HG02759 (cell line): ENCODE measurements around the gene GPER1.
"Not testable (repeated sequence)": the region's sequence is repeated elsewhere in the genome, so short reads cannot be mapped to it uniquely, and the experiment has no call there.

Experiments
- ATAC-seq: cut with Tn5 transposase; IDR thresholded peaks from one replicate; pipeline ENCODE4 v1.9.1; 2021; ENCODE audit warnings: mild to moderate bottlenecking, moderate library complexity; ENCODE audit not compliant: unreplicated experiment

The GPER1 gene

GRCh38 chr7:1116383-1117008, 28.6 kb downstream of the GPER1 start:
- ATAC-seq, result not testable (repeated sequence)

- no peak for ATAC-seq
Observed at GRCh38 chr7:1117321-1117928, 29.5 kb downstream of the GPER1 start.

- ATAC-seq, result no peak
Observed at GRCh38 chr7:1119201-1119600, 31.3 kb downstream of the GPER1 start.

GRCh38 chr7:1120791-1121190, 32.9 kb downstream of the GPER1 start:
- ATAC-seq, result no peak

GRCh38 chr7:1121476-1121875, 33.6 kb downstream of the GPER1 start:
- no peak for ATAC-seq

GRCh38 chr7:1121886-1122831, 34.2 kb downstream of the GPER1 start:
- ATAC-seq, result no peak

GRCh38 chr7:1122832-1123501, 35.1 kb downstream of the GPER1 start:
- no peak for ATAC-seq

- ATAC-seq, result no peak
Observed at GRCh38 chr7:1123715-1124114, 35.8 kb downstream of the GPER1 start.

GRCh38 chr7:1124164-1124563, 36.3 kb downstream of the GPER1 start:
- no peak for ATAC-seq

GRCh38 chr7:1124816-1125602, 37.1 kb downstream of the GPER1 start:
- ATAC-seq, result no peak

- ATAC-seq, result no peak
Observed at GRCh38 chr7:1125603-1125969, 37.7 kb downstream of the GPER1 start.

- no peak for ATAC-seq
Observed at GRCh38 chr7:1127001-1127400, 39.1 kb downstream of the GPER1 start.

GRCh38 chr7:1129431-1129830, 41.5 kb downstream of the GPER1 start:
- no peak for ATAC-seq

- no peak for ATAC-seq
Observed at GRCh38 chr7:1130021-1130990, 42.4 kb downstream of the GPER1 start.

- ATAC-seq, result no peak
Observed at GRCh38 chr7:1131471-1132265, 43.8 kb downstream of the GPER1 start.

- no peak for ATAC-seq
Observed at GRCh38 chr7:1134951-1135350, 47.0 kb downstream of the GPER1 start.

GRCh38 chr7:1136841-1137516, 49.1 kb downstream of the GPER1 start:
- ATAC-seq, result no peak
